OCI-LY1 (cell line): ENCODE results near the gene TMEM185B.

Source experiments
- EZH2 ChIP-seq: fragments of 200-600 bp; sonication (generic), shearing (Covaris generic); IDR thresholded peaks from 2 replicates; pipeline ENCODE4 v1.8.0; 2017; ENCODE audit warnings: borderline replicate concordance, mixed run types, mild to moderate bottlenecking, antibody characterized with exemption, low read length, moderate library complexity, mixed read lengths
- TF ChIP-seq, protein P1 (sequence below): fragments of 200-600 bp; sonication (generic), shearing (Covaris generic); IDR thresholded peaks from 2 replicates; pipeline ENCODE4 v1.5.1; 2017; ENCODE audit warnings: mild to moderate bottlenecking, antibody characterized with exemption, low read length, moderate library complexity, mixed read lengths

GRCh38 chr2:120226316-120226715 is 3.1 kb upstream of the TMEM185B start:
- TF ChIP-seq EZH2: no peak
- TF ChIP-seq, protein P1, sequence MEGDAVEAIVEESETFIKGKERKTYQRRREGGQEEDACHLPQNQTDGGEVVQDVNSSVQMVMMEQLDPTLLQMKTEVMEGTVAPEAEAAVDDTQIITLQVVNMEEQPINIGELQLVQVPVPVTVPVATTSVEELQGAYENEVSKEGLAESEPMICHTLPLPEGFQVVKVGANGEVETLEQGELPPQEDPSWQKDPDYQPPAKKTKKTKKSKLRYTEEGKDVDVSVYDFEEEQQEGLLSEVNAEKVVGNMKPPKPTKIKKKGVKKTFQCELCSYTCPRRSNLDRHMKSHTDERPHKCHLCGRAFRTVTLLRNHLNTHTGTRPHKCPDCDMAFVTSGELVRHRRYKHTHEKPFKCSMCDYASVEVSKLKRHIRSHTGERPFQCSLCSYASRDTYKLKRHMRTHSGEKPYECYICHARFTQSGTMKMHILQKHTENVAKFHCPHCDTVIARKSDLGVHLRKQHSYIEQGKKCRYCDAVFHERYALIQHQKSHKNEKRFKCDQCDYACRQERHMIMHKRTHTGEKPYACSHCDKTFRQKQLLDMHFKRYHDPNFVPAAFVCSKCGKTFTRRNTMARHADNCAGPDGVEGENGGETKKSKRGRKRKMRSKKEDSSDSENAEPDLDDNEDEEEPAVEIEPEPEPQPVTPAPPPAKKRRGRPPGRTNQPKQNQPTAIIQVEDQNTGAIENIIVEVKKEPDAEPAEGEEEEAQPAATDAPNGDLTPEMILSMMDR: no peak
